ENCODE data around the gene AMER1.
"Not testable (repeated sequence)": the region's sequence is repeated elsewhere in the genome, so short reads cannot be mapped to it uniquely, and the experiment has no call there.

The AMER1 gene

GRCh38 chrX:64205441-64205734, at the start of gene AMER1:
Gene AMER1 (minus strand): TSS chrX:64205708. CDS start chrX:64193286, 12,422 bp downstream.
- H3K4me1 Mint-ChIP-seq (ENCODE audit: low read depth) = peaks cover 5% of the 10 kb centered on the region
- H3K27ac Mint-ChIP-seq = peak within 1 kb of the TSS; percentile 91
- peaks cover 4% of the 10 kb centered on the region for H3K27me3 Mint-ChIP-seq
- H3K4me3 Mint-ChIP-seq = peak within 1 kb of the TSS; percentile 80
- no peaks in the 10 kb centered on the region for H3K36me3 Mint-ChIP-seq (ENCODE audit: low read depth)
- no peak for DNase-seq
- H3K9me3 Mint-ChIP-seq = no peaks in the 10 kb centered on the region

- Mint-ChIP-seq H3K9me3 (no peaks in the 10 kb centered on the region), H3K27ac (no peak within 1 kb of the TSS), H3K36me3 (ENCODE audit: low read depth) (no peaks in the 10 kb centered on the region), H3K4me3 (no peak within 1 kb of the TSS), H3K4me1 (ENCODE audit: low read depth) (no peaks in the 10 kb centered on the region), H3K27me3 (peaks cover 13% of the 10 kb centered on the region)
- DNase-seq = no peak
Observed at GRCh38 chrX:64230123-64230970, 24.8 kb upstream of the AMER1 start, which contains the start of gene ASB12. Gene ASB12 (minus strand): TSS chrX:64230607. CDS start chrX:64225650, 4,957 bp downstream.

- Mint-ChIP-seq H3K4me3 (no peak overlapping the region), H3K36me3 (ENCODE audit: low read depth) (no peaks in the 10 kb centered on the region), H3K4me1 (ENCODE audit: low read depth) (no peaks in the 10 kb centered on the region), H3K9me3 (no peaks in the 10 kb centered on the region), H3K27ac (no peak overlapping the region), H3K27me3 (peaks cover 8% of the 10 kb centered on the region)
- DNase-seq = no peak
Observed at GRCh38 chrX:64229154-64229553, 23.6 kb upstream of the AMER1 start.

GRCh38 chrX:64218023-64218422, 12.5 kb upstream of the AMER1 start:
- Mint-ChIP-seq H3K27ac (no peak overlapping the region), H3K36me3 (ENCODE audit: low read depth) (no peaks in the 10 kb centered on the region), H3K4me3 (no peak overlapping the region), H3K4me1 (ENCODE audit: low read depth) (no peaks in the 10 kb centered on the region), H3K27me3 (peaks cover 35% of the 10 kb centered on the region), H3K9me3 (no peaks in the 10 kb centered on the region)
- no peak for DNase-seq

- not testable (repeated sequence) for DNase-seq; H3K4me1 Mint-ChIP-seq (ENCODE audit: low read depth); H3K27ac Mint-ChIP-seq; H3K4me3 Mint-ChIP-seq; H3K9me3 Mint-ChIP-seq; H3K36me3 Mint-ChIP-seq (ENCODE audit: low read depth)
- peaks cover 32% of the 10 kb centered on the region for H3K27me3 Mint-ChIP-seq
Observed at GRCh38 chrX:64213989-64214388, 8.5 kb upstream of the AMER1 start.

- peak overlapping the region; percentile 91 for H3K27ac Mint-ChIP-seq
- DNase-seq = no peak
- H3K36me3 Mint-ChIP-seq (ENCODE audit: low read depth) = no peaks in the 10 kb centered on the region
- peaks cover 5% of the 10 kb centered on the region for H3K4me1 Mint-ChIP-seq (ENCODE audit: low read depth)
- H3K27me3 Mint-ChIP-seq = peaks cover 4% of the 10 kb centered on the region
- H3K9me3 Mint-ChIP-seq = no peaks in the 10 kb centered on the region
- peak overlapping the region; percentile 80 for H3K4me3 Mint-ChIP-seq
Observed at GRCh38 chrX:64206556-64207162, 1.2 kb upstream of the AMER1 start.

GRCh38 chrX:64205735-64206501, 410 bp upstream of the AMER1 start:
- Mint-ChIP-seq H3K4me3 (peak overlapping the region; percentile 80), H3K36me3 (ENCODE audit: low read depth) (no peaks in the 10 kb centered on the region), H3K4me1 (ENCODE audit: low read depth) (peaks cover 5% of the 10 kb centered on the region), H3K27ac (peak overlapping the region; percentile 91), H3K9me3 (no peaks in the 10 kb centered on the region), H3K27me3 (peaks cover 4% of the 10 kb centered on the region)
- peak; percentile 91 for DNase-seq

GRCh38 chrX:64204701-64205440, 637 bp downstream of the AMER1 start:
- H3K27me3 Mint-ChIP-seq = peaks cover 4% of the 10 kb centered on the region
- DNase-seq = peak; percentile 53

GRCh38 chrX:64204252-64204651, 1.3 kb downstream of the AMER1 start:
- Mint-ChIP-seq H3K4me1 (ENCODE audit: low read depth) (peaks cover 5% of the 10 kb centered on the region), H3K4me3 (peak overlapping the region; percentile 76), H3K27ac (no peak overlapping the region), H3K9me3 (no peaks in the 10 kb centered on the region), H3K27me3 (peaks cover 5% of the 10 kb centered on the region), H3K36me3 (ENCODE audit: low read depth) (no peaks in the 10 kb centered on the region)
- no peak for DNase-seq

More at GRCh38 chrX:64204701-64205440, 637 bp downstream of the AMER1 start:
- peaks cover 5% of the 10 kb centered on the region for H3K4me1 Mint-ChIP-seq (ENCODE audit: low read depth)
- peak overlapping the region; percentile 80 for H3K4me3 Mint-ChIP-seq
- no peaks in the 10 kb centered on the region for H3K9me3 Mint-ChIP-seq
- H3K27ac Mint-ChIP-seq = peak overlapping the region; percentile 37
- H3K36me3 Mint-ChIP-seq (ENCODE audit: low read depth) = no peaks in the 10 kb centered on the region

GRCh38 chrX:64202808-64203325, 2.6 kb downstream of the AMER1 start:
- Mint-ChIP-seq H3K27ac (no peak overlapping the region), H3K9me3 (no peaks in the 10 kb centered on the region), H3K4me3 (no peak overlapping the region), H3K27me3 (peaks cover 7% of the 10 kb centered on the region), H3K36me3 (ENCODE audit: low read depth) (no peaks in the 10 kb centered on the region), H3K4me1 (ENCODE audit: low read depth) (peaks cover 9% of the 10 kb centered on the region)
- no peak for DNase-seq

GRCh38 chrX:64198036-64198435, 7.5 kb downstream of the AMER1 start:
- no peaks in the 10 kb centered on the region for H3K9me3 Mint-ChIP-seq
- DNase-seq = no peak
- peaks cover 3% of the 10 kb centered on the region for H3K36me3 Mint-ChIP-seq (ENCODE audit: low read depth)
- H3K4me3 Mint-ChIP-seq = no peak overlapping the region
- peaks cover 7% of the 10 kb centered on the region for H3K27me3 Mint-ChIP-seq
- peaks cover 4% of the 10 kb centered on the region for H3K4me1 Mint-ChIP-seq (ENCODE audit: low read depth)
- no peak overlapping the region for H3K27ac Mint-ChIP-seq

- DNase-seq = no peak
- peaks cover 7% of the 10 kb centered on the region for H3K27me3 Mint-ChIP-seq
- H3K9me3 Mint-ChIP-seq = no peaks in the 10 kb centered on the region
- H3K4me1 Mint-ChIP-seq (ENCODE audit: low read depth) = peaks cover 4% of the 10 kb centered on the region
- H3K36me3 Mint-ChIP-seq (ENCODE audit: low read depth) = peaks cover 16% of the 10 kb centered on the region
- no peak overlapping the region for H3K27ac Mint-ChIP-seq
- no peak overlapping the region for H3K4me3 Mint-ChIP-seq
Observed at GRCh38 chrX:64196606-64197005, 8.9 kb downstream of the AMER1 start.

- DNase-seq = no peak
- Mint-ChIP-seq H3K27ac (no peak overlapping the region), H3K9me3 (no peaks in the 10 kb centered on the region), H3K36me3 (ENCODE audit: low read depth) (peaks cover 21% of the 10 kb centered on the region), H3K4me3 (no peak overlapping the region), H3K4me1 (ENCODE audit: low read depth) (peaks cover 4% of the 10 kb centered on the region), H3K27me3 (peaks cover 7% of the 10 kb centered on the region)
Observed at GRCh38 chrX:64195862-64196261, 9.6 kb downstream of the AMER1 start.

GRCh38 chrX:64192673-64193072, 12.8 kb downstream of the AMER1 start:
- Mint-ChIP-seq H3K9me3 (no peaks in the 10 kb centered on the region), H3K4me3 (no peak overlapping the region), H3K27ac (no peak overlapping the region), H3K27me3 (no peaks in the 10 kb centered on the region), H3K36me3 (ENCODE audit: low read depth) (peaks cover 31% of the 10 kb centered on the region), H3K4me1 (ENCODE audit: low read depth) (no peaks in the 10 kb centered on the region)
- DNase-seq = no peak
